GM03348 (cell line): ENCODE measurements around the gene CDK15.

ENCODE experiments used
- DNase-seq: peaks from one replicate; pipeline ENCODE4 v3.0.0; 2012; ENCODE audit warnings: low spot score

Gene CDK15

DNA sequence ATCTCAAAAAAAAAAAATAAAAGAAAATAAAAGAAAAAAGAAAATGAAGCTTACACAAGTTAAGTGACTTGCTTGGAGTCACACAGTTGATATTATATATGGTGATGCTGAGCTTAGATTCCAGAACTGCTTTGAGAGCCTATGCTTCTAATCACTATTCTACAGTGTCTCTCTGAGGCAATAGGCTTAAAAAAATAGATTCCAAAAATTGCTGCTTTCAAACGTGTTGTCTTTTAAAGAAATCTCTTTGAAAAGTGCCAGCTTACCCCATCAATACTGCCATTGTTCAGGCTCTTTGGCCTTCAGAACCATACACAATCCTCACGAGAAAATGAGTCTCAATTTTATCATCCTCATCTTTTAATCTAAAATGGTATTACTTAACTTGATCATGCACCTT, 102.6 kb downstream of the CDK15 start:
- DNase-seq: no peak

GRCh38 chr2:201909348-201909747, 103.0 kb downstream of the CDK15 start:
- DNase-seq: peak; percentile 20

- peak; percentile 49 for DNase-seq
These were observed 103.6 kb downstream of the CDK15 start for GRCh38 chr2:201909961-201910361.

GRCh38 chr2:201911372-201911771, 105.0 kb downstream of the CDK15 start:
- DNase-seq: no peak

DNA sequence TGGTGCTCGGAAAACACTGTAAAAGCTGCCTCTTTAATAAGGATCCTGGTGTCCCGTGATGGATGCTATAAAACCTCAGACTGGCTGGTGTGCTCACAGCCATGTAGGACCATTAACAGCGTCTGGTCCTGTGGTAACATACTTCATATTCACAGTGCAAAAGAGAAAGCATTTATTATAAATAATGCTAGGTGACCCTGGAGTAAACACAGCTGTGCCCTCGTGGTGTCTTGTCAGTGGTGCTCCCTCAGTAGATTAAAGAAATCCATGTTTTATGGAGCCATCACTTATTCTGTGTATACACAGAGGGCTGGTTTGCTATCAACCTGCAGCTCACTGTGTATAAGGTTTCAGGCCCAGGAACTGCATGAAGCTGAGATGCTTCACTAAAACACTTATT, 106.9 kb downstream of the CDK15 start:
- no peak for DNase-seq

- DNase-seq: no peak
These were observed 109.1 kb downstream of the CDK15 start for GRCh38 chr2:201915446-201915845.

GRCh38 chr2:201916565-201916964, 110.2 kb downstream of the CDK15 start:
- no peak for DNase-seq

DNA sequence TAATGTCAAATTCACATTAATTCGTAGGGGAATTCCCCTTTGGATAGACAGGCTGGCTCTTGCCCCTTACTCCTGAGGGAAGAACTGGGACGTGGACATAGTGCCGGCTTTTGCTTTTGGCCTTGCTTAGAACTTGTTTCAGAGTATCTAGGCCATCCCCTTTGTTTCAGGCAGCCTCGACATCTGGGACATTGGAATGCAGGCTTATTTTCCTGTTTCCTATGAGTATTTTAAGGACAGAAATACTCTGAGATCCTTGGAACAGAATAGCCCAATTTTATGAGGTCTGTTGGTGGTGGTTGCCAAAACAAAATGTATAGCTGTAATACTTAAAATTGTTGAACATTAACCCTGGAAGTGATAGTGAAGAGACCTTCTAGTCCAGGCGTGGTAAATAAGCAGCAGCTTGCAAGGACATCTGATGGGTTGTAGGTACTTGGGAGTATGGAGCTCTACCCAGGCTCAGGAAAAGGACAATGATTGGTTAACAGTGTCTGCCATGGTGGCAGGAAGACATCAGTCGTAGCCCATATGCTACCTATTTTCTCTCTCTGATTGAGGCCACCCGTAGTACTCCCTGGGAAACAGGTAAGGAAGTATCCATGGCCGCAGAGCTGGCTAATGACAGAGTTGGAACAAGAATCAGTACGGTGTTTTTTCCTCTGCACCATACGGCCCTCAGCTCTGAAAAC, 112.4 kb downstream of the CDK15 start:
- DNase-seq: no peak

- no peak for DNase-seq
These were observed 112.9 kb downstream of the CDK15 start for GRCh38 chr2:201919308-201919634.

GRCh38 chr2:201923436-201924328, 117.3 kb downstream of the CDK15 start:
- no peak for DNase-seq

- no peak for DNase-seq
These were observed 118.1 kb downstream of the CDK15 start for GRCh38 chr2:201924453-201924852.

- no peak for DNase-seq
These were observed 118.7 kb downstream of the CDK15 start for GRCh38 chr2:201925056-201925455.

- DNase-seq: no peak
These were observed 119.7 kb downstream of the CDK15 start for GRCh38 chr2:201926067-201926466.

- no peak for DNase-seq
These were observed 122.0 kb downstream of the CDK15 start for GRCh38 chr2:201928363-201928762.

- no peak for DNase-seq
These were observed 123.1 kb downstream of the CDK15 start for GRCh38 chr2:201929281-201930026.

DNA sequence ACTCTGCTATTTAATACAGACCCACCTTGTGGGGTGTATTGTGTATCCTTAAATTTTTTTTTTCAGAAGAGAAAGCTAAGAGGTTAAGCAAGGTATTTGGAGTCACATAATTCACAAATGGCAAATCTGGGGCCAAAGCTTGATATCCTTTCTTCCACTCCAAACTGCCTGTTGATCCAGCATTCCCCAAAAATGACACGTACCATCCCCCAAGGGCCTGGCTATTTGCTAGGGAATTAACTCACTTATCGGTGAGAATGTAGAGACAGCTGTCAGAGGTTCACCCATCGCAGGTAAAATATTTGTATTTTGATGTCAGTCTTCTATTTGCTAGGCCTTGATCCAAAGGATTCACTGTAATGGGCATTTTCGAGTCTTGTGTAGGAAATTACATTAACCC, 123.7 kb downstream of the CDK15 start:
- DNase-seq: no peak

DNA sequence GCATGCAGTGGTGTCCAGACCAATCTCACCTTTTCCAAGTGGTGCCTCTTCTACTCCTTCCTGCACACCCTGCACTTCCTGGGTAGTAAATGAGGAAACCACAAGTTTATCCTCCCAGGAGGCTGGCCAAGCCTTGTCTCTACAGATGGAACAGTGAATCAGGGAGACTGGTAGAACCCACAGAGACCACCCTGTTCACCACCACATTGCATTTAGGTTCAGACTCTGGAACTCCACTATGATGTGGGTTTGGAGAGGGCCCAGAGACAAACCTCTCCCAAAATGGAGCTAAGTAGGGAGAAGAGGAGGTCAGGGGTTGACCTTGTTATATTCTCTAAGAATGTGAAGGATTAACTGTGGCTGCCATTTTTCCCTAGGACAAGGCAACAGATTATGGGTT, 124.5 kb downstream of the CDK15 start:
- DNase-seq: no peak

DNA sequence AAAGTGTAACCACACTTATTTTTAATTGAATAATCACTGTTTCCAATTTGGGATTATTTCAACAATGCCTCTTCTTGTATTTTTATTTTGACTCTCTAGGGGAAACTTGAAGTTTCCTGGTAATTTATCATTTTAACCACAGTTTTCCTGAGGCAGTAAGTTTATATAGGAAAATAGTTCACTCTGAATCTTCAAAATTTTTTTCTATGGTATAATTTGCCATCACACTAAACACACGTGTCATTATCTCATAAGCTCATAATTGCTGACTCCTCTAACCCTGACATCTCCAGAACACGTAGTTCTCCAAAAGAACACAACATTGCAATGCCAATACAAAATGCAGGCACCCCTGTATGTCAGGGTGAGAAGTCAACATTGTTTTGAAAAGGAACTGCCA, 125.1 kb downstream of the CDK15 start:
- no peak for DNase-seq

DNA sequence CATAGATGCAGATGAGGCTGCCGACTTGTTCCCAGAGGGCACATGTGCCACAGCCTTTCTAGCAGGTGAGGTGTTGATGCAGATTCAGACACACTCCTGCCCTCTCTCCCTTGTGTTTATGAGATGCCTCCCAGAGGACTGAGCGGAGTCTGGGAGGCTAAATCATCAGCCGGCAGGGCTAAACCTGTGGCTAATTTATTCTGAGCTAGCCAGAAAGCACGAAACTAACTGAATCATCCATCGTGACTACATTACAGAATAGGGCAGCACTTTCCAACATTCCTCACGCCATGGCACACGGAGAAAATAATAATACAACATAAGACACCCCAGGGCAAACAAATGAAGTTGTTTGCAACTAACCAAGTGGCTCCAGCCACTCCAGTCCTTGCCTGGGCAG, 125.6 kb downstream of the CDK15 start:
- DNase-seq: peak; percentile 78

DNA sequence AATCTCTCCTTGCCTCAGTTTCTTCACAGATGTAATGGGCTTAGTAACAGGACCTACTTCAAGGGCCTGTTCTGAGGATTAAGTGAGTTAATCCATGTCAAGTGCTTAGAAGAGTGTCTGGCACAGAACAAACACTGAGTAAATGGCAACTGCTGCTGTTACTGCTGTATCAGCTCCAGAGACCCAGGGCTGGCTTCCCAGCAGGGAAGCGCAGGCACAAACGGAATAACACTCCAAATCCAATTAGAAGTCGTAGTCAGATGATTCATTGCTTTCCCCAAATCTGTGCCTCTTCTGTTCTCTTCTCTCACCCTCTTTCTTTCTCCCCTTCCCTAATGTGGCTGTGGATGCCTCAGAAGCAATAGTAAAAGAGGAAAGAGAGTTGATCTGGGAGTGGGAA, 126.2 kb downstream of the CDK15 start:
- DNase-seq: peak; percentile 27

- DNase-seq: no peak
These were observed 127.5 kb downstream of the CDK15 start for GRCh38 chr2:201933792-201934237.

DNA sequence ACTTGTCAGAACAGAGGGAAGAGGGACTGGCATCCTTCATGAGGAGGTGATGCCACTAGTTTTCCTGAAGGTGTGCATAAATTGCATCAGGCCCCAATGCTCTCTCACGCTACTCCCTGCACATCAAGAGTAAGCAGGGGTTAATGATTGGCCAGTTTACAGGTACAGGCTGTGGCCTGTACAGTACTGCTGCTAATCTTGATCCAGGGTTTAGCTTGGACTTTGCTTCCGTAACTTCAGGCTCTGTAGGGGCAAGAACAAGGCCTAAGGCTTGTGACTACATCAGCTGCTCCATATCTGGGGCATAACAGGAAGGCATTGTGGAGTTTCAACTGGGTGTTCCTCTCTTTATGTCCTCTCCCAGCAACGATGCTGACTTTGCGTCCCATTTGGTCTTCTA, 130.5 kb downstream of the CDK15 start:
- no peak for DNase-seq

DNA sequence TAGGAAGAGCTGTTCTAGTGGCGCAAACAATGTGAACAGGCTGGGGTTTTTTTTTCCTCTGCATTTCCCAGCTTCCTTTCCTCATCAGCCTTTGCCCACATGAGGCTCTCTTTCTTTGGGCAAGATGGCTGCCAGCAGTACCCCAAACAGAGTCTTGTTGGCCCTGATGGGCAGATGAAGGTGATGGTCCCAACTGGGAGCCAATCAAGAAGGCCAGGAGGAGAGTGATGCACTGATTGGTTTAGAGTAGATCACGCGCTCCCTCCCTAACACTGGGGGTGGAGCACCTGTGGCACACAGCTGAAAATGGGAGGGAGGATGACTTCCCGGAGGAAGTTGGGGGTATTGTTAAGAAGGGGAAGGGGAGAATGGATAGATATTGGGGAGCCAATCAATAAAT, 131.0 kb downstream of the CDK15 start:
- DNase-seq: no peak
